Activated gamma-delta T cell treated with Interleukin-2 at 50 U/mL for 16 hours (primary cell): Measurements from ENCODE around the gene SULT1A3.
"Not testable (repeated sequence)": the region's sequence is repeated elsewhere in the genome, so short reads cannot be mapped to it uniquely, and the experiment has no call there.

ENCODE experiments used
- DNase-seq: peaks from one replicate; pipeline ENCODE4 v3.0.0-alpha.2; 2020

The SULT1A3 gene

GRCh38 chr16:30187556-30187865, 11.5 kb upstream of the SULT1A3 start:
- no peak for DNase-seq

GRCh38 chr16:30187971-30188561, 11.0 kb upstream of the SULT1A3 start:
- DNase-seq = no peak

GRCh38 chr16:30191158-30191557, 7.9 kb upstream of the SULT1A3 start:
- DNase-seq = not testable (repeated sequence)

GRCh38 chr16:30193098-30193497, 6.0 kb upstream of the SULT1A3 start:
- DNase-seq = not testable (repeated sequence)

- not testable (repeated sequence) for DNase-seq
Measured at GRCh38 chr16:30193615-30194014, 5.4 kb upstream of the SULT1A3 start, which contains the start of the genes BOLA2B and SLX1A. Gene BOLA2B (minus strand): TSS chr16:30193666. CDS start chr16:30193595, 71 bp downstream. Gene SLX1A (plus strand): TSS chr16:30193875. CDS start chr16:30194085, 210 bp downstream.

- not testable (repeated sequence) for DNase-seq
Measured at GRCh38 chr16:30194172-30194925, 4.7 kb upstream of the SULT1A3 start.

GRCh38 chr16:30197001-30197400, 2.1 kb upstream of the SULT1A3 start:
- DNase-seq = not testable (repeated sequence)

GRCh38 chr16:30199608-30200343, 721 bp downstream of the SULT1A3 start:
- DNase-seq = not testable (repeated sequence)

GRCh38 chr16:30205541-30206236, 6.6 kb downstream of the SULT1A3 start:
- not testable (repeated sequence) for DNase-seq

- not testable (repeated sequence) for DNase-seq
Measured at GRCh38 chr16:30206252-30206651, 7.2 kb downstream of the SULT1A3 start.

GRCh38 chr16:30207063-30207704, 8.1 kb downstream of the SULT1A3 start:
- DNase-seq = not testable (repeated sequence)

- DNase-seq = peak; percentile 19
Measured at GRCh38 chr16:30209032-30209431, 10.0 kb downstream of the SULT1A3 start.

- DNase-seq = not testable (repeated sequence)
Measured at GRCh38 chr16:30211414-30211813, 12.4 kb downstream of the SULT1A3 start.

- peak; percentile 2 for DNase-seq
Measured at GRCh38 chr16:30217082-30217481, 18.0 kb downstream of the SULT1A3 start.

GRCh38 chr16:30248379-30248778, 49.3 kb downstream of the SULT1A3 start, which contains the start of gene NPIPB13:
Gene NPIPB13 (minus strand): TSS chr16:30248479. CDS start chr16:30245573, 2,906 bp downstream.
- not testable (repeated sequence) for DNase-seq
